Psoas muscle (tissue), 8 donors: ENCODE results near the gene CD4. TPM values are rescaled to one million over a fixed set of nuclear protein-coding genes. Genes with fewer than 3 reads are reported as not detected.
"Not testable (repeated sequence)": the region's sequence is repeated elsewhere in the genome, so short reads cannot be mapped to it uniquely, and the experiment has no call there.

Experiments used
- ATAC-seq, 4 donors: fragments of 200-7000 bp; cut with Tn5 transposase; one replicate each; pipeline ENCODE4 v1.9.1; 2020; ENCODE audit warnings: moderate library complexity in 3 of 4, mild to moderate bottlenecking in 2 of 4
- DNase-seq, 2 donors: peaks; one replicate each; pipeline ENCODE4 v3.0.0-alpha.2; 2020
- H3K27ac ChIP-seq: fragments of 200-600 bp; one replicate; pipeline ENCODE4 v1.8.0; 2022
- H3K27me3 ChIP-seq, 3 donors: fragments of 200-600 bp in 1 of 3; one replicate each; pipeline versions ENCODE4 v1.6.1 to v1.8.0; 2013 to 2022; ENCODE audit warnings: low read length in 2 of 3, mild to moderate bottlenecking in 2 of 3, moderate library complexity in 1 of 3; ENCODE audit not compliant: insufficient read depth in 3 of 3
- H3K36me3 ChIP-seq, 2 donors: fragments of 200-600 bp in 1 of 2; one replicate each; pipeline versions ENCODE4 v1.6.1 to v1.8.0; 2013 to 2022; ENCODE audit warnings: low read depth in 1 of 2, mild to moderate bottlenecking in 1 of 2, moderate library complexity in 1 of 2; ENCODE audit not compliant: insufficient read depth in 1 of 2
- H3K4me1 ChIP-seq: fragments of 200-600 bp; one replicate; pipeline ENCODE4 v1.8.0; 2022
- H3K4me3 ChIP-seq: fragments of 200-600 bp; one replicate; pipeline ENCODE4 v1.8.0; 2022; ENCODE audit warnings: mild to moderate bottlenecking
- H3K9me3 ChIP-seq: fragments of 200-600 bp; one replicate; pipeline ENCODE4 v1.8.0; 2022
- CTCF ChIP-seq: fragments of 200-600 bp; IDR thresholded peaks from one replicate; pipeline ENCODE4 v1.8.0; 2022; ENCODE audit warnings: antibody characterized with exemption
- WGBS, 3 donors: extraction: QIAGEN DNeasy Blood & Tissue Kit; methylation state at CpG; one replicate each; pipeline versions ENCODE4 v1.1.6 to v1.1.7; 2013; 5-methylcytosine and 5-hydroxymethylcytosine counted together
- intact Hi-C, 2 donors: fragments of 100-400 bp; cut with DNase I; formaldehyde crosslinking; loops; one replicate each; pipeline versions ENCODE4 v1.11.0 to v1.14.2; 2022
- polyA plus RNA-seq, 3 donors: library from polyadenylated mRNA; stranded (reverse); fragments of 200-250 nt; gene quantifications; one replicate each; pipeline ENCODE4 v1.2.3, GENCODE V29; 2013
- total RNA-seq, 4 donors: library from RNA; stranded (reverse); fragmentation: NEBNext Ultra II Directional in 2 of 4; extraction: Animal tissue kit (Norgen Biotek cat#: 25700) in 2 of 4; gene quantifications; one replicate each; pipeline versions ENCODE4 v1.2.1 to v1.2.4, GENCODE V29; 2021 to 2023
- donor health status: healthy with polysubstance abuse.
- donor health status: DM: no; HTN: no; CAD: no; lungs with moderate emphysema.
- donor health status: Bipolar disorder and iron deficiency.
- donor health status: healthy.
- donor health status: DM: yes; HTN: yes; CAD: no.
- donor health status: DM: no; HTN: no; CAD: no.
- donor health status: DM: no; HTN: no; CAD: no.
- donor health status: DM: yes; HTN: yes; CAD: no.

The CD4 gene
- total and polyA plus RNA-seq, 7 donors, result 0.47 to 4.9 (median 2.3) TPM

- Histone ChIP-seq H3K4me3 (peak within 1 kb of the TSS; percentile 94), H3K4me1 (peaks cover 35% of the 10 kb centered on the region), H3K9me3 (no peaks in the 10 kb centered on the region), H3K36me3 (peaks cover 7 to 68% of the 10 kb centered on the region in 2 donors), H3K27ac (peak within 1 kb of the TSS; percentile 97), H3K27me3 (no peaks in the 10 kb centered on the region)
- intact Hi-C loops, result loop anchor here in 1 of 2 donors (5.0 to 10.0 kb wide), 2 partner anchors 70 to 247 kb away; no protein-coding TSS in a partner anchor
- peak; percentile 84 to 88 (median 86) for ATAC-seq
- DNase-seq, result peak; percentile 87 to 94
- TF ChIP-seq CTCF, result no peak
- 0 to 1% (median 0%) methylated on average over 40 to 86 of the region's 86 CpGs for WGBS, 3 donors
Measured at GRCh38 chr12:6867413-6868210, 78.3 kb downstream of the CD4 start, which contains the start of gene TPI1. Gene TPI1, plus strand, starts transcription at chr12:6867531. Its CDS starts 36 bp downstream, at chr12:6867567.

DNA sequence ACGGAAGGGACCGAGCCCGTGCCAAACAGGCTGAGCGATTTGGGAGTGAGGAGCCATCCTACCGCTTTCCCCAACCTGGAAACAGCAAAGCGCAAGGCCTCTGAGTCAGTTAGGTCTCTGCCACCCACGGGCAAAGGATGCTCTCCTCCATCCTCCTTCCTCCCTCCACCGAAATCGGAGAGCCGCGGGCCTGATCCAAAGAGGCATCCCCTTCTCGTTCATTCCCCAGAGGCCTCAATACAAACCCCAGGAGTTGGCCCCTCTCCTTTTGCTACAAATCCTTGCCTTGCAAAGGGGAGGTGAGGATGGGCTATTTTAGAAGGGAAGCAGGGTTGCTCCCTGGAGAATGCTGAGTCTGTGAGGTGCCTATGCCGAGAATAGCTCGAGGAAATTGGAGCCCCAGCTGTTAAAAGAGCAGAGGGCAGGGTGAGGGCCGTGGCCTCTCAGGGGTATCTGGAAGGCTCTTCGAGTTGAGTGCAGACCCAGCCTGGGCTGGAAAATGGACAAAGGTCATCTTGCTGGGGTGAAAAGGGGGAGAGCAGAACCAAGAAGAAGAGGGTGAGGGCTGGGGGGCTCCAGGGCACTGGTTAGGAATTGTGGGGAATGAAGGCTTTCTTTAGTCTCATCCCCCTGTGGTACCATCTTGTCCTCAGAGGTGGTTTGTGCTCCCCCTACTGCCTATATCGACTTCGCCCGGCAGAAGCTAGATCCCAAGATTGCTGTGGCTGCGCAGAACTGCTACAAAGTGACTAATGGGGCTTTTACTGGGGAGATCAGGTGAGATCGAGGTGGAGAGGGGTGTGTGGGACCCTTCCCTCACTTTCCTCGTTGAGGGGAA lies 79.1 kb downstream of the CD4 start:
- peak overlapping the region; percentile 94 for H3K4me3 ChIP-seq
- H3K36me3 ChIP-seq, result peaks cover 6 to 59% of the 10 kb centered on the region in 2 donors
- TF ChIP-seq CTCF, result no peak
- peaks cover 35% of the 10 kb centered on the region for H3K4me1 ChIP-seq
- H3K27me3 ChIP-seq, result no peaks in the 10 kb centered on the region
- DNase-seq, result no peak
- no peaks in the 10 kb centered on the region for H3K9me3 ChIP-seq
- intact Hi-C loops, result loop anchor here in 1 of 2 donors (5.0 to 10.0 kb wide), 2 partner anchors 69 to 246 kb away; no protein-coding TSS in a partner anchor
- peak in 3 of 4 donors; percentile 12 to 23 (median 13) for ATAC-seq
- WGBS, 3 donors, result 8 to 11% (median 9%) methylated on average over 22 of the region's 22 CpGs
- H3K27ac ChIP-seq, result peak overlapping the region; percentile 97

- Histone ChIP-seq H3K27me3 (no peaks in the 10 kb centered on the region), H3K4me1 (peaks cover 35% of the 10 kb centered on the region), H3K9me3 (no peaks in the 10 kb centered on the region), H3K27ac (peak overlapping the region; percentile 97), H3K36me3 (peaks cover 4 to 50% of the 10 kb centered on the region in 2 donors), H3K4me3 (peak overlapping the region; percentile 94)
- DNase-seq (peak; percentile 72 to 85), ATAC-seq (peak; percentile 10 to 40 (median 32))
- intact Hi-C loops, result loop anchor here in 1 of 2 donors (5.0 to 10.0 kb wide), 2 partner anchors 68 to 245 kb away; no protein-coding TSS in a partner anchor
- peak; percentile 91 for TF ChIP-seq CTCF
- 26 to 32% (median 28%) methylated on average over 12 of the region's 12 CpGs for WGBS, 3 donors
Measured at GRCh38 chr12:6869049-6870021, 80.0 kb downstream of the CD4 start.

DNA sequence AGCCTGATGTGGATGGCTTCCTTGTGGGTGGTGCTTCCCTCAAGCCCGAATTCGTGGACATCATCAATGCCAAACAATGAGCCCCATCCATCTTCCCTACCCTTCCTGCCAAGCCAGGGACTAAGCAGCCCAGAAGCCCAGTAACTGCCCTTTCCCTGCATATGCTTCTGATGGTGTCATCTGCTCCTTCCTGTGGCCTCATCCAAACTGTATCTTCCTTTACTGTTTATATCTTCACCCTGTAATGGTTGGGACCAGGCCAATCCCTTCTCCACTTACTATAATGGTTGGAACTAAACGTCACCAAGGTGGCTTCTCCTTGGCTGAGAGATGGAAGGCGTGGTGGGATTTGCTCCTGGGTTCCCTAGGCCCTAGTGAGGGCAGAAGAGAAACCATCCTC lies 81.0 kb downstream of the CD4 start:
- peak overlapping the region; percentile 12 for H3K27ac ChIP-seq
- DNase-seq, H3K27me3 ChIP-seq, ATAC-seq, intact Hi-C loops, H3K9me3 ChIP-seq: not testable (repeated sequence)
- WGBS, 3 donors, result 22 to 67% (median 30%) methylated on average over 3 to 4 of the region's 4 CpGs
- H3K4me1 ChIP-seq, result peaks cover 35% of the 10 kb centered on the region
- H3K36me3 ChIP-seq, result peaks cover 4 to 41% of the 10 kb centered on the region in 2 donors
- H3K4me3 ChIP-seq, result peak overlapping the region; percentile 12

Other genes starting within 250 kb of the CD4 start
- gene IFFO1, start 233.5 kb upstream of the CD4 start, total RNA-seq, result 10 to 100 TPM; 12.6 to 26.3 (median 18.0) TPM
- 1 to 10 TPM; 6.7 to 8.9 (median 8.3) TPM for gene IFFO1, start 233.5 kb upstream of the CD4 start, polyA plus RNA-seq
- gene NOP2, start 221.2 kb upstream of the CD4 start, total RNA-seq, result 10 to 100 TPM; 29.8 to 62.2 (median 52.9) TPM
- 10 to 100 TPM; 44.1 to 67.0 (median 66.4) TPM for gene NOP2, start 221.2 kb upstream of the CD4 start, polyA plus RNA-seq
- 100 to 1,000 TPM in 2 of 4 donors, 10 to 100 TPM in 2; 94.5 to 152 (median 112) TPM for gene CHD4, start 182.1 kb upstream of the CD4 start, total RNA-seq
- gene CHD4, start 182.1 kb upstream of the CD4 start, polyA plus RNA-seq, result 10 to 100 TPM; 62.5 to 90.0 (median 78.5) TPM
- gene LPAR5, start 153.6 kb upstream of the CD4 start, total RNA-seq, result under 1 TPM; 0.30 to 0.60 (median 0.39) TPM
- under 1 TPM; 0.04 to 0.20 (median 0.05) TPM for gene LPAR5, start 153.6 kb upstream of the CD4 start, polyA plus RNA-seq
- under 1 TPM; 0.44 to 0.99 (median 0.86) TPM for gene ACRBP, start 142.1 kb upstream of the CD4 start, total RNA-seq
- gene ACRBP, start 142.1 kb upstream of the CD4 start, polyA plus RNA-seq, result under 1 TPM in 2 of 3 donors, not detected in 1; 0.29 to 0.82 TPM
- gene ING4, start 126.4 kb upstream of the CD4 start, total RNA-seq, result 10 to 100 TPM; 12.7 to 29.6 (median 16.9) TPM
- gene ING4, start 126.4 kb upstream of the CD4 start, polyA plus RNA-seq, result 10 to 100 TPM; 20.7 to 35.6 (median 25.7) TPM
- 10 to 100 TPM; 25.4 to 37.9 (median 27.9) TPM for gene ZNF384, start 100.2 kb upstream of the CD4 start, total RNA-seq
- gene ZNF384, start 100.2 kb upstream of the CD4 start, polyA plus RNA-seq, result 10 to 100 TPM; 22.0 to 44.9 (median 23.8) TPM
- under 1 TPM in 3 of 4 donors, not detected in 1; 0.10 to 0.17 (median 0.15) TPM for gene PIANP, start 88.7 kb upstream of the CD4 start, total RNA-seq
- gene PIANP, start 88.7 kb upstream of the CD4 start, polyA plus RNA-seq, result under 1 TPM in 2 of 3 donors, not detected in 1; 0.17 to 0.21 TPM
- gene COPS7A, start 65.5 kb upstream of the CD4 start, total RNA-seq, result 10 to 100 TPM; 72.3 to 86.2 (median 77.1) TPM
- gene COPS7A, start 65.5 kb upstream of the CD4 start, polyA plus RNA-seq, result 100 to 1,000 TPM in 2 of 3 donors, 10 to 100 TPM in 1; 79.2 to 157 (median 104) TPM
- 100 to 1,000 TPM; 104 to 188 (median 132) TPM for gene MLF2, start 36.4 kb upstream of the CD4 start, total RNA-seq
- gene MLF2, start 36.4 kb upstream of the CD4 start, polyA plus RNA-seq, result 100 to 1,000 TPM; 113 to 245 (median 176) TPM
- gene PTMS, start 23.2 kb upstream of the CD4 start, total RNA-seq, result 100 to 1,000 TPM in 1 of 4 donors, 10 to 100 TPM in 3; 69.0 to 104 (median 77.1) TPM
- gene PTMS, start 23.2 kb upstream of the CD4 start, polyA plus RNA-seq, result 10 to 100 TPM; 65.4 to 93.7 (median 87.7) TPM
- gene LAG3, start 17.0 kb upstream of the CD4 start, total RNA-seq, result under 1 TPM in 2 of 4 donors, not detected in 2; 0.11 to 0.24 TPM
- under 1 TPM in 2 of 3 donors, not detected in 1; 0.05 to 0.06 TPM for gene LAG3, start 17.0 kb upstream of the CD4 start, polyA plus RNA-seq
- gene GPR162, start 32.3 kb downstream of the CD4 start, total RNA-seq, result 1 to 10 TPM in 3 of 4 donors, under 1 TPM in 1; 0.50 to 2.8 (median 1.2) TPM
- gene GPR162, start 32.3 kb downstream of the CD4 start, polyA plus RNA-seq, result 1 to 10 TPM in 1 of 3 donors, under 1 TPM in 2; 0.60 to 1.8 (median 0.61) TPM
- gene P3H3, start 38.9 kb downstream of the CD4 start, total RNA-seq, result 1 to 10 TPM; 1.3 to 4.2 (median 3.2) TPM
- 1 to 10 TPM in 2 of 3 donors, under 1 TPM in 1; 0.87 to 1.2 (median 1.1) TPM for gene P3H3, start 38.9 kb downstream of the CD4 start, polyA plus RNA-seq
- under 1 TPM; 0.23 to 0.69 (median 0.33) TPM for gene GNB3, start 51.4 kb downstream of the CD4 start, total RNA-seq
- gene GNB3, start 51.4 kb downstream of the CD4 start, polyA plus RNA-seq, result under 1 TPM; 0.13 to 0.60 (median 0.13) TPM
- 1 to 10 TPM in 1 of 4 donors, under 1 TPM in 2, not detected in 1; 0.79 to 1.1 (median 0.92) TPM for gene CDCA3, start 61.8 kb downstream of the CD4 start, total RNA-seq
- gene CDCA3, start 61.8 kb downstream of the CD4 start, polyA plus RNA-seq, result 1 to 10 TPM in 1 of 3 donors, under 1 TPM in 2; 0.21 to 3.3 (median 0.56) TPM
- 100 to 1,000 TPM in 3 of 4 donors, 10 to 100 TPM in 1; 98.1 to 127 (median 112) TPM for gene USP5, start 62.6 kb downstream of the CD4 start, total RNA-seq
- gene USP5, start 62.6 kb downstream of the CD4 start, polyA plus RNA-seq, result 10 to 100 TPM; 43.1 to 85.1 (median 49.5) TPM
- gene TPI1, start 78.0 kb downstream of the CD4 start, total RNA-seq, result 100 to 1,000 TPM; 537 to 822 (median 624) TPM
- 100 to 1,000 TPM; 588 to 952 (median 847) TPM for gene TPI1, start 78.0 kb downstream of the CD4 start, polyA plus RNA-seq
- 1 to 10 TPM; 2.4 to 4.5 (median 3.2) TPM for gene SPSB2, start 83.8 kb downstream of the CD4 start, total RNA-seq
- gene SPSB2, start 83.8 kb downstream of the CD4 start, polyA plus RNA-seq, result 10 to 100 TPM in 1 of 3 donors, 1 to 10 TPM in 2; 4.3 to 10.2 (median 6.7) TPM
- 10 to 100 TPM; 10.2 to 14.9 (median 12.5) TPM for gene LRRC23, start 115.3 kb downstream of the CD4 start, total RNA-seq
- 10 to 100 TPM in 2 of 3 donors, 1 to 10 TPM in 1; 9.5 to 29.0 (median 14.3) TPM for gene LRRC23, start 115.3 kb downstream of the CD4 start, polyA plus RNA-seq
- 1 to 10 TPM; 2.0 to 4.6 (median 2.3) TPM for gene ENO2, start 125.1 kb downstream of the CD4 start, total RNA-seq
- 1 to 10 TPM; 1.4 to 2.0 (median 1.8) TPM for gene ENO2, start 125.1 kb downstream of the CD4 start, polyA plus RNA-seq
- 10 to 100 TPM; 43.3 to 55.8 (median 50.9) TPM for gene ATN1, start 138.4 kb downstream of the CD4 start, total RNA-seq
- 10 to 100 TPM; 24.9 to 46.0 (median 33.7) TPM for gene ATN1, start 138.4 kb downstream of the CD4 start, polyA plus RNA-seq
- gene RNU7-1, start 154.3 kb downstream of the CD4 start, total RNA-seq, result not detected
- gene RNU7-1, start 154.3 kb downstream of the CD4 start, polyA plus RNA-seq, result not detected
- 100 to 1,000 TPM in 2 of 4 donors, 10 to 100 TPM in 2; 80.4 to 110 (median 95.6) TPM for gene C12orf57, start 154.5 kb downstream of the CD4 start, total RNA-seq
- gene C12orf57, start 154.5 kb downstream of the CD4 start, polyA plus RNA-seq, result 100 to 1,000 TPM; 223 to 269 (median 247) TPM
- gene PTPN6, start 161.8 kb downstream of the CD4 start, total RNA-seq, result 1 to 10 TPM; 3.6 to 7.6 (median 4.6) TPM
- 1 to 10 TPM; 1.3 to 2.6 (median 2.1) TPM for gene PTPN6, start 161.8 kb downstream of the CD4 start, polyA plus RNA-seq
- 100 to 1,000 TPM; 137 to 278 (median 180) TPM for gene PHB2, start 181.1 kb downstream of the CD4 start, total RNA-seq
- gene PHB2, start 181.1 kb downstream of the CD4 start, polyA plus RNA-seq, result 100 to 1,000 TPM; 176 to 381 (median 208) TPM
- 10 to 100 TPM; 30.1 to 59.4 (median 44.8) TPM for gene EMG1, start 181.4 kb downstream of the CD4 start, total RNA-seq
- 10 to 100 TPM; 26.6 to 66.5 (median 50.4) TPM for gene EMG1, start 181.4 kb downstream of the CD4 start, polyA plus RNA-seq
- gene LPCAT3, start 228.9 kb downstream of the CD4 start, total RNA-seq, result 10 to 100 TPM; 24.0 to 56.5 (median 41.6) TPM
- gene LPCAT3, start 228.9 kb downstream of the CD4 start, polyA plus RNA-seq, result 10 to 100 TPM; 13.9 to 26.2 (median 17.4) TPM